ENCODE measurements around the gene PLPP3. TPM values are rescaled to one million over a fixed set of nuclear protein-coding genes. Genes with fewer than 3 reads are reported as not detected.

PLPP3 gene
- total RNA-seq, 2 experiments from 2014 or later: not detected

GRCh38 chr1:56505792-56506743 lies 73.3 kb downstream of the PLPP3 start:
- H3K9me3 Mint-ChIP-seq: no peaks in the 10 kb centered on the region
- intact Hi-C loops (cut with micrococcal nuclease): no loop called here
- no peaks in the 10 kb centered on the region for H3K27me3 Mint-ChIP-seq
- no peaks in the 10 kb centered on the region for H3K4me1 Mint-ChIP-seq (ENCODE audit: low read depth)
- ChIA-PET POLR2A (interaction anchor here (1.0 kb wide), 1 partner anchor 11 kb away, joined by 4 read pairs; no protein-coding TSS in a partner anchor), CTCF (no interaction called here)
- no peak for TF ChIP-seq CTCF (IDR thresholded peaks at IDR 0.05)
- H3K27ac Mint-ChIP-seq: no peak overlapping the region
- H3K36me3 Mint-ChIP-seq (ENCODE audit: low read depth): no peaks in the 10 kb centered on the region
- no peak for DNase-seq
- ATAC-seq: no peak
- H3K4me3 Mint-ChIP-seq: no peak overlapping the region

GRCh38 chr1:56502700-56503245 lies 76.6 kb downstream of the PLPP3 start:
- intact Hi-C loops (cut with micrococcal nuclease): no loop called here
- H3K4me3 Mint-ChIP-seq: no peak overlapping the region
- ATAC-seq (no peak), DNase-seq (no peak)
- H3K9me3 Mint-ChIP-seq: no peaks in the 10 kb centered on the region
- TF ChIP-seq CTCF (IDR thresholded peaks at IDR 0.05): no peak
- H3K4me1 Mint-ChIP-seq (ENCODE audit: low read depth): no peaks in the 10 kb centered on the region
- no peaks in the 10 kb centered on the region for H3K36me3 Mint-ChIP-seq (ENCODE audit: low read depth)
- ChIA-PET POLR2A (no interaction called here), CTCF (no interaction called here)
- peaks cover 4% of the 10 kb centered on the region for H3K27me3 Mint-ChIP-seq
- H3K27ac Mint-ChIP-seq: no peak overlapping the region

GRCh38 chr1:56501888-56502287 lies 77.5 kb downstream of the PLPP3 start:
- Mint-ChIP-seq H3K27me3 (peaks cover 4% of the 10 kb centered on the region), H3K27ac (no peak overlapping the region), H3K4me1 (ENCODE audit: low read depth) (no peaks in the 10 kb centered on the region), H3K36me3 (ENCODE audit: low read depth) (no peaks in the 10 kb centered on the region), H3K9me3 (no peaks in the 10 kb centered on the region), H3K4me3 (no peak overlapping the region)
- CTCF ChIA-PET: no interaction called here
- TF ChIP-seq CTCF (IDR thresholded peaks at IDR 0.05): no peak
- DNase-seq (no peak), ATAC-seq (no peak)
- intact Hi-C loops (cut with micrococcal nuclease): no loop called here
- POLR2A ChIA-PET: interaction anchor here (0.5 kb wide), 1 partner anchor 8 kb away, joined by 3 read pairs; no protein-coding TSS in a partner anchor

- Mint-ChIP-seq H3K9me3 (no peaks in the 10 kb centered on the region), H3K27ac (no peak overlapping the region), H3K4me3 (no peak overlapping the region), H3K36me3 (ENCODE audit: low read depth) (no peaks in the 10 kb centered on the region), H3K27me3 (peaks cover 4% of the 10 kb centered on the region), H3K4me1 (ENCODE audit: low read depth) (no peaks in the 10 kb centered on the region)
- no peak for TF ChIP-seq CTCF (IDR thresholded peaks at IDR 0.05)
- ChIA-PET CTCF (no interaction called here), POLR2A (no interaction called here)
- DNase-seq: no peak
- intact Hi-C loops (cut with micrococcal nuclease): no loop called here
- no peak for ATAC-seq
Measured at GRCh38 chr1:56501426-56501825, 77.9 kb downstream of the PLPP3 start.
